ENCODE data around the gene TPBGL. TPM values are rescaled to one million over a fixed set of nuclear protein-coding genes. Genes with fewer than 3 reads are reported as not detected.

The TPBGL gene
- total RNA-seq, 1 donor from 2014 or later, result not detected

DNA sequence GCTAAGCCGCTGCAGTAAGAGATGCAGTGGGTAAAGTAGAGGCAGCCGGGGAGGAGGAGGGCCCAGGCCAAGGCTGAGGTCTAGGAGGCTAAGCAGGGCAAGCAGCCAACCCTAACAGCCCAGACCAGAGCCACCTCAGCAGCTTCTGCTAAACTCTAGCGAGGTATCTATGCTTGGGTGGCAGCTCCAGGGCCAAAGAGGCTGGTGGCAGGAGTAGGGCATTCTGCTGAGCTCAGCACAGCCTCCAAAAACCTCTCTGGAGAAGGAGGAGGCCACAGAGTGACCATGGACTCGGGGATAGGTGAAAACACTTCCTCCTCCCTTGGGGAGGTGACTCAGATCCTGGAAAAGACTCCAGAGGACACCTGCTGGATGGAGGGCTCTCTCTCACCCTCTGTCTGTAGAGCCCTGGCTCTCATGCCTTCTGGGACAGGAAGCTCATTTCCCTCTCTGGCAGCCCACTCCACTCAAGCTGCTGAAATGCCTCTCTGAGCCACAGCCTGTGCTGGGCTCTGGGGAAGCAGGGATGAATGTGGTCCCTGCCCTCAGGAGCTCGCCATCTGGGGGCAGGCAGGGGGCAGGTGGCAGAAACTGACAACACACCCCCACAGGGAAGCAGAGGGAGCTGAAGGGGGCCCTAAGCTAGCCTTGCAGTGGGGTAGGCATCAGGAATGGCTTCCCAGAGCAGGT is 16.5 kb upstream of the TPBGL start:
- no peak overlapping the region for H3K27ac Mint-ChIP-seq (ENCODE audit: unreplicated experiment)
- H3K4me1 Mint-ChIP-seq (ENCODE audit: unreplicated experiment), result no peaks in the 10 kb centered on the region
- TF ChIP-seq, protein P1, sequence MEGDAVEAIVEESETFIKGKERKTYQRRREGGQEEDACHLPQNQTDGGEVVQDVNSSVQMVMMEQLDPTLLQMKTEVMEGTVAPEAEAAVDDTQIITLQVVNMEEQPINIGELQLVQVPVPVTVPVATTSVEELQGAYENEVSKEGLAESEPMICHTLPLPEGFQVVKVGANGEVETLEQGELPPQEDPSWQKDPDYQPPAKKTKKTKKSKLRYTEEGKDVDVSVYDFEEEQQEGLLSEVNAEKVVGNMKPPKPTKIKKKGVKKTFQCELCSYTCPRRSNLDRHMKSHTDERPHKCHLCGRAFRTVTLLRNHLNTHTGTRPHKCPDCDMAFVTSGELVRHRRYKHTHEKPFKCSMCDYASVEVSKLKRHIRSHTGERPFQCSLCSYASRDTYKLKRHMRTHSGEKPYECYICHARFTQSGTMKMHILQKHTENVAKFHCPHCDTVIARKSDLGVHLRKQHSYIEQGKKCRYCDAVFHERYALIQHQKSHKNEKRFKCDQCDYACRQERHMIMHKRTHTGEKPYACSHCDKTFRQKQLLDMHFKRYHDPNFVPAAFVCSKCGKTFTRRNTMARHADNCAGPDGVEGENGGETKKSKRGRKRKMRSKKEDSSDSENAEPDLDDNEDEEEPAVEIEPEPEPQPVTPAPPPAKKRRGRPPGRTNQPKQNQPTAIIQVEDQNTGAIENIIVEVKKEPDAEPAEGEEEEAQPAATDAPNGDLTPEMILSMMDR (IDR thresholded peaks at IDR 0.05), result no peak
- DNase-seq (ENCODE audit: extremely low spot score, unreplicated experiment), result no peak
- no peaks in the 10 kb centered on the region for H3K9me3 Mint-ChIP-seq (ENCODE audit: unreplicated experiment)
- H3K27me3 Mint-ChIP-seq (ENCODE audit: unreplicated experiment), result peaks cover 23% of the 10 kb centered on the region
- H3K4me3 Mint-ChIP-seq (ENCODE audit: unreplicated experiment), result no peak overlapping the region
- H3K36me3 Mint-ChIP-seq (ENCODE audit: unreplicated experiment), result no peaks in the 10 kb centered on the region

DNA sequence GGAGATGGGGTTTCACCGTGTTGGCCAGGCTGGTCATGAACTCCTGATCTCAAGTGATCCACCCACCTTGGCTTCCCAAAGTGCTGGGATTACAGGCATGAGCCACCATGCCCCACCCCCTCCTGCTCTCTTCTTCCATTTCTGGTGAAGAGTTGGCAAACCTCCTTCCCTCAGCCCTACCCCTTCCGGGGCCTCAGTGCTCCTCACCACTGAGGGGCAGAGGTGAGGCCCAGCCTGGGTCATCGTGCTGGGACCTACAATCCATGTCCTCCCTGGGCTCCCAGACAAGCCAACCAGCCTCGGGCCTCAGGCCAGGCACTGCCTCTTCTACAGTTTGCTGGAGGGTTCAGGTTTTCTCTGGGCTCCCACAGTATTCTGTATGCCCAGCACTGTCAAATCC is 14.8 kb upstream of the TPBGL start:
- DNase-seq (ENCODE audit: extremely low spot score, unreplicated experiment), result no peak
- Mint-ChIP-seq H3K9me3 (ENCODE audit: unreplicated experiment) (no peaks in the 10 kb centered on the region), H3K36me3 (ENCODE audit: unreplicated experiment) (no peaks in the 10 kb centered on the region), H3K27me3 (ENCODE audit: unreplicated experiment) (peaks cover 23% of the 10 kb centered on the region), H3K27ac (ENCODE audit: unreplicated experiment) (no peak overlapping the region), H3K4me3 (ENCODE audit: unreplicated experiment) (no peak overlapping the region), H3K4me1 (ENCODE audit: unreplicated experiment) (no peaks in the 10 kb centered on the region)
- TF ChIP-seq, protein P1 (IDR thresholded peaks at IDR 0.05), result no peak

DNA sequence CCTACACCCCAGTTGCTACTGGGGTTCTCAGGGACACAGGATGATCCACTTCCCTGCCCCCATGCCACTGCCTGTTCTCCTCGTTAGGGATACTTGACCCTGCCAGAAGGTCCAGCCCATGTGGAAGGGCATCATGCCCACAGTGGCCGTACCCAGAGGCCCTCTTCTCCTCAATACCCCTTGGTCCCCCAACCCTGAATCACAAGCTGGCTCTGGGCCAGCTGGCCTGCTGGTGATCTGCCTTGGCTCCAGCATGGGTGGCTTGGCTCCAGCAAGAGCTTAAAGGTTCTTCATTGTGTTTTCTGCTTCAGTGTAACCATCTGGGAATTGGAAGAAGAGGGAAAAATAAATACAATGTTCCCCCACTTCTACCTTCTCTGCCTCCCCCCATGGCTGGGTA is 11.1 kb upstream of the TPBGL start:
- H3K4me3 Mint-ChIP-seq (ENCODE audit: unreplicated experiment), result no peak overlapping the region
- TF ChIP-seq, protein P1 (IDR thresholded peaks at IDR 0.05), result no peak
- H3K9me3 Mint-ChIP-seq (ENCODE audit: unreplicated experiment), result no peaks in the 10 kb centered on the region
- DNase-seq (ENCODE audit: extremely low spot score, unreplicated experiment), result no peak
- no peaks in the 10 kb centered on the region for H3K4me1 Mint-ChIP-seq (ENCODE audit: unreplicated experiment)
- peaks cover 21% of the 10 kb centered on the region for H3K27me3 Mint-ChIP-seq (ENCODE audit: unreplicated experiment)
- H3K27ac Mint-ChIP-seq (ENCODE audit: unreplicated experiment), result no peak overlapping the region
- H3K36me3 Mint-ChIP-seq (ENCODE audit: unreplicated experiment), result no peaks in the 10 kb centered on the region

DNA sequence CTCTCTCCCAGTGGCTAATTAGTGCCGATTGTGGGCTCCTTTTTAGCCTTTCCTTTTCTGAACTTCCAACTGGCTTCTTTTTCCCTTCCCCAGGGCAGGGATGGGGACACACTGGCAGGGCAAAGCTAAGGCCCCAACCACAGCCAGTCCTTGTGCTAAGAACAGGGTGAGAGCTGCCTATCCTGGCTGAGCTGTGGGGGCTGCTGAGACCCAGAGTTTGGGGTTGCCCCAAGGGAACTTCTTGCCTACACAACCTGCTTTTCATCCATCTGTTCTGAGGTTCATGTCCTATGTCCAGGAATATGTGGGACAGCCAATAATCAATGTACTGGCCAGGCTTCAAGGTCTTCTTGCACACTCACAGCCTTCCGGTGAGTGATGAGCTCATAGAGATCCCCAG is 10.0 kb upstream of the TPBGL start:
- no peaks in the 10 kb centered on the region for H3K4me1 Mint-ChIP-seq (ENCODE audit: unreplicated experiment)
- no peak for DNase-seq (ENCODE audit: extremely low spot score, unreplicated experiment)
- peaks cover 11% of the 10 kb centered on the region for H3K27me3 Mint-ChIP-seq (ENCODE audit: unreplicated experiment)
- no peak overlapping the region for H3K4me3 Mint-ChIP-seq (ENCODE audit: unreplicated experiment)
- no peaks in the 10 kb centered on the region for H3K36me3 Mint-ChIP-seq (ENCODE audit: unreplicated experiment)
- H3K9me3 Mint-ChIP-seq (ENCODE audit: unreplicated experiment), result no peaks in the 10 kb centered on the region
- TF ChIP-seq, protein P1 (IDR thresholded peaks at IDR 0.05), result no peak
- H3K27ac Mint-ChIP-seq (ENCODE audit: unreplicated experiment), result no peak overlapping the region

DNA sequence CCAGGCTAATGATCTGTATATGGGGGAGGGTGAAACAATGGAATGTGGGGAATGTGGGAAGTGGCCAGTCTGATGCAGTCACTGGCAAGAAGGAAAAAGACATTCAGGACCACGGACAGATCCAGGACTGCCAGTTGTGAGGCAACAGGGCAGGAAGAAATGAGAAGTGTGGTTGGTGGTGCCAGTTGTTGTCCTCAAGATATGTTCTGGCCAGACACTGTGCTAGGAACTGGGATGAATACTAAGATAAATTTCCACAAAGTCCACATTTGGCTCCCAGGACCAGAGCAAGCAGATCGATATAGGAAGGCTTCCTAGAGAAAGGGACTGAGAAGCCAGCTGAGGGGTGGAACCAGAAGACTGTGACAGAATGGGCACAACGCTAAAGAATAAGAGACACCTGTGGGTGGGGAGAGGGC is 6.8 kb upstream of the TPBGL start:
- H3K27ac Mint-ChIP-seq (ENCODE audit: unreplicated experiment), result no peak overlapping the region
- no peak for DNase-seq (ENCODE audit: extremely low spot score, unreplicated experiment)
- TF ChIP-seq, protein P1 (IDR thresholded peaks at IDR 0.05), result no peak
- no peaks in the 10 kb centered on the region for H3K36me3 Mint-ChIP-seq (ENCODE audit: unreplicated experiment)
- no peak overlapping the region for H3K4me3 Mint-ChIP-seq (ENCODE audit: unreplicated experiment)
- peaks cover 17% of the 10 kb centered on the region for H3K27me3 Mint-ChIP-seq (ENCODE audit: unreplicated experiment)
- no peaks in the 10 kb centered on the region for H3K4me1 Mint-ChIP-seq (ENCODE audit: unreplicated experiment)
- H3K9me3 Mint-ChIP-seq (ENCODE audit: unreplicated experiment), result no peaks in the 10 kb centered on the region
